Inferior parietal cortex (tissue), 1 donor: ENCODE data around the gene HOGA1.
"Not testable (repeated sequence)": the region's sequence is repeated elsewhere in the genome, so short reads cannot be mapped to it uniquely, and the experiment has no call there.

Source experiments
- DNase-seq: peaks from one replicate; pipeline ENCODE4 v3.0.0-alpha.2; 2016; ENCODE audit errors: extremely low spot score

Gene HOGA1

DNA sequence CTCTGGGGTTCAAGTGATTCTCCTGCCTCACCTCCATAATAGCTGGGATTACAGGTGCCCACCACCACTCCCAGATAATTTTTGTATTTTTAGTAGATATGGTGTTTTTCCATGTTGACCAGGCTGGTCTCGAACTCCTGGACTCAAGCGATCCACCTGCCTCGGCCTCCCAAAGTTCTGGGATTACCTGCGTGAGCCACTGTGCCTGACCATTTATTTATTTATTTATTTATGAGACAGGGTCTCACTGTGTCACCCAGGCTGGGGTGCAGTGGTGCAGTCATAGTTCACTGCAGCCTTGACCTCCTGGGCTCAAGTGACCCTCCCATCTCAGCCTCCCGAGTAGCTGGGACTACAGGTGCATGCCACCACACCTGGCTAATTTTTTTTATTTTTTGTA is 29.9 kb upstream of the HOGA1 start:
- not testable (repeated sequence) for DNase-seq

DNA sequence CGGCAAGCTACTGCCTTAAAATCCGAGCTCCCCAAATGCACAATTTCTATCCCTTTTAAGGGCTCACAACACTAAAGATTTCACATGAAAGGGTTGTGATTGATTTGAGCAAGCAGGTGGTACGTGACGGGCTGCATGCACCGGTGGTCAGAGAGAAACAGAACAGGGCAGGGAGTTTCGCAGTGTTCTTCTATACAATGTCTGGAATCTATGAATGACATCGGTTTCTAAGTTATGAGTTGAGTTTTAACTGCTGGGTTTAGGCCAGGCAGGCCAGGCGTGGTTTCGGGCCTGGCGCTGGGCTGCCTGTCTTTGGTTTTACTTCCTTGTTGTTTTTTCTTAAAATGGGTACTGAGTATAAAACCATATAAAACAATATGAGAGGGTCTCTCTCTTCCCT is 28.6 kb upstream of the HOGA1 start:
- not testable (repeated sequence) for DNase-seq

DNA sequence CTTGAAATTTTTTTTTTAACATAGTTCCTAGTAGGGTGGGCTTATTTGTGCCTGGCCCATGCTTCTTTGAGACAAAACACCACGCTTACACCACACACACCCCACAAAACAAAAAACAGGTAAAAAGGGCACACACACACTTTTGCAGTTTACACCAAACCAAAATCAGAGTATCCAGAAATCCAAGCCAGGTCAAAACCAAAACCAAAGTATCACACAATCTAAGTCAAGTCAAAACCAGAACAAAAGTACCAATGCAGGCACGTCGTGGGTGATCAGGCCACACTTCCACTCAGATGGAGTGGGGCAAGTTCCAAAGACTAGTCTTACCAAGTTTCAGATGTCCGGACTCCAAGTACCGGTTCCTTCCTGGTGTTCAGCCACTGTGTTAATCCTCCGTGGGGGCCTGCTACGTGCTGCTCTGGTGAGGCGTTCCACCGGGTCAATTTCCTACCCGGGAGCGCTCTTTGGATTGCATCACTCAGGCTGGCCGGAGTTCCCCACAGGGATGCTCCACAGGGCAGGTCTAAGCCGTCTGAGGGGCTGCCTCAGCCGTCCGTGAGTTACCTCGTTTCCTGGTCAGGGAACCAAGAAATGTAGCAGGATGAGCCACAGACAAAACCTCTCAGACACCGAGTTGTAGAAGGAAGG is 23.3 kb upstream of the HOGA1 start:
- not testable (repeated sequence) for DNase-seq

- DNase-seq: not testable (repeated sequence)
These were observed 22.7 kb upstream of the HOGA1 start for GRCh38 chr10:97561386-97562077.

DNA sequence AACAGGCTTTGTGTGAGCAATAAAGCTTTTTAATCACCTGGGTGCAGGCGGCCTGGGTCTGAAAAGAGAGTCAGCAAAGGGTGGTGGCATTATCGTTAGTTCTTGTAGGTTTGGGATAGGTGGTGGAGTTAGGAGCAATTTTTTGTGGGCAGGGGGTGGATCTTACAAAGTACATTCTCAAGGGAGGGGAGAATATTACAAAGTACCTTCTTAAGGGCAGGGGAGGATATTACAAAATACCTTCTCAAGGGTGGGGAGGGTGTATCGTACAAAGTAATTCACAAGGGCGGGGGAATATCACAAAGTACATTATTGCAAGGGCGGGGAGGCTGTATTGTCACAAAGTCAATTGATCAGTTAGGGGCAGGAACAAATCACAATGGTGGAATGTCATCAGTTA is 21.9 kb upstream of the HOGA1 start:
- DNase-seq: not testable (repeated sequence)

GRCh38 chr10:97563337-97563736 is 20.9 kb upstream of the HOGA1 start:
- no peak for DNase-seq

DNA sequence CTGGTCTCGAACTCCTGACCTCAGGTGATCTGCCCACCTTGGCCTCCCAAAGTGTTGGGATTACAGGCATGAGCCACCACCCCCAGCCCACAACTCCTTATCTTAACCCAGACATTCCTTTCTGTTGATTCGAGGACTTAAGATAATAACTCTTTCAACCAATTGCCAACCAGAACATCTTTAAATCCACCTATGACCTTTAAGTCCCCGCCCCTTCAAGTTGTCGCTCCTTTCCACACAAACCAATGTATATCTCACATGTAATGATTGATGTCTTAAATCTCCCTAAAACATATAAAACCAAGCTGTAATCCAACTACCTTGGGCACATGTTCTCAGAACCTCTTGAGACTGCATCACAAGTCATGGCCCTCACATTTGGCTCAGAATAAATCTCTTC is 19.4 kb upstream of the HOGA1 start:
- DNase-seq: no peak

DNA sequence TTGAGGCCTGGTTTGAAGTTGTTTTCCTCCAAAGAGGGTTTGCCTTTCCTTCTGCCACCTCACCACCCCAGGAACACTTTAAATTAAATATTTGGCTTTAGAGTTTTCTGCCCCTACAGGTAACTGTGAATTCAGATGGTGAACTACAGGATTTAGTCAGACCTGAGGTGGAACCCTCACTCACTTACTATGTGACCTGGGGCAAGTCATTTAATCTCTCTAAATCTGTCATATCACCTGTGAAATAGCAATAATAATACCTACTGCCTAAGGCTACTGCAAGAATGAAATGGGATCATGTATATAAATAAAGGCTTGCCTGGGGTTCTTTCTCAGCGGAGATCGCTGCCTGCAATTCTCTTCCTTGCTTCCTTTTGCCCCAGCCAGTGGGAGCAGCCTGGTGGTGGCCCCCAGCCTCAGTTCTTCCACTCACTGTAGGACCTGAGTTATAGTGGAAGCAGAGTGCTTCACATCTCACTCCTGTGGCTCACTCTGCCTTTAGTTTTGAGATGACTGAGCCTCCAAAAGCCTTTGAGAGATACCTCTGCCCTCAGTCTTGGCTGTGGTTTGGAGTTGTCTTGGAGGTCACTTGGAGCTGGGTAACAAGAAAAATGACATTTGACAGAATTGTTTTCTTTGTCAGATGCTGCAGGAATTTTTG is 17.7 kb upstream of the HOGA1 start:
- no peak for DNase-seq

DNA sequence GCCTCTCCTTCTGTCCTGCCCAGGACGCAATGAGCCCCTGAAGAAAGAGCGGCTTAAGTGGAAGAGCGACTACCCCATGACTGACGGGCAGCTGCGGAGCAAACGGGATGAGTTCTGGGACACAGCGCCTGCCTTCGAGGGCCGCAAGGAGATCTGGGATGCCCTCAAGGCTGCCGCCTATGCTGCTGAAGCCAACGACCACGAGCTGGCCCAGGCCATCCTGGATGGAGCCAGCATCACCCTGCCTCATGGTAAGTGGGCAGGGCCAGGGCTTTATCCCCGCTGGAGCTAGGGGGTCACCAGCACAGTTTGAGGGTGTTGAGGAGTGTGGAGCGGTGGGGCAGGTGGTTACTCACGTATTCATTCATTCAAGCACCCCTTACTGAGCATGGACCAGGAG is 16.3 kb upstream of the HOGA1 start:
- no peak for DNase-seq

DNA sequence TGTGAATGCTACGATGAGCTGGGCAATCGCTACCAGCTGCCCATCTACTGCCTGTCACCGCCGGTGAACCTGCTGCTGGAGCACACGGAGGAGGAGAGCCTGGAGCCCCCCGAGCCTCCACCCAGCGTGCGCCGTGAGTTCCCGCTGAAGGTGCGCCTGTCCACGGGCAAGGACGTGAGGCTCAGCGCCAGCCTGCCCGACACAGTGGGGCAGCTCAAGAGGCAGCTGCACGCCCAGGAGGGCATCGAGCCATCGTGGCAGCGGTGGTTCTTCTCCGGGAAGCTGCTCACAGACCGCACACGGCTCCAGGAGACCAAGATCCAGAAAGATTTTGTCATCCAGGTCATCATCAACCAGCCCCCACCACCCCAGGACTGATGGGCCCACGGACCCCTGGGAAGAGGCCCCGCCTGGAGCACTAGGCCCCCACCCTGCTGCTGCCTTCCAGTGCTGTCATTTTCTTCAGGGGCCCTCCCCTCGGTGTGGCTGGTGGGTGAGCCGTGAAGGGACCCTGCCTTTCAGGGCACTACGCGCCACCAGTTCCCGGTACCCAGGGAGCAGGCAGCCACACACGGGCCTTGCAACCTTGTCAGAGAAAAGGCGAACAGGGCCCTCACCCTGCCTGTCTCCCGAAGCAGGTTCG is 13.9 kb upstream of the HOGA1 start:
- DNase-seq: no peak

DNA sequence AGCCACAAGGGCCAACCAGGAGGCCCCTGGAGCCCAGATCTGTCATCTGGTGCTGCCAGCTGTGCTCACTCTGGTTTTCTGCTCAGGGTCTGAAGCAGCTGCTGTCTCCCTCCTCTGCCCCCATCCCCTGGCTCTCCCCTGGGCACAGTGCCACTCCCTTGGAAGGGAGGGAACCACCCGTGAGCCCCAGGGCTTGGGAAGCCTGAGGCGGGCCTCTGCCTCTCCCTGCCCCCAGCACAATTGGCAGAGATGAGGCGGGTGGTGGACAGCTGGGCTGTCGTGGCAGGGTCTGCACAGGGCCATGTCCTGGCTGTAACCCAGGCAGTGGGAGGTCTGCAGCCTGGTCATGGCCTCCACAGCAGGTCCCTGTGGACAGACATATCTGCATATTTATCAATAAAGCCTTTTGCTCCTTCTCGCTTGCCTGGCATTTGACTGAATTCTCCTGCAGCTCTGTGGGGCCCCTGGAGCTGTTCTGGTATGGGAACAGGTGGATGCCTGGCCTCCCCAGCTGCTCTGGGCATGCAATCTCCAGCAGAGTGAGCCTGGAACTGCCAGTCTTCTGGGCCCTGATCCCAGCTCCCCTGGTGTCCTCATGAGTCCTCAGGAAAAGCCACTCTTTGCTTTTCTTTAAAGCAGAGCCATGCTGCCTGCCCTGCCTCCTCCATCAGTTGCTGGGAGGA is 13.3 kb upstream of the HOGA1 start:
- DNase-seq: no peak

DNA sequence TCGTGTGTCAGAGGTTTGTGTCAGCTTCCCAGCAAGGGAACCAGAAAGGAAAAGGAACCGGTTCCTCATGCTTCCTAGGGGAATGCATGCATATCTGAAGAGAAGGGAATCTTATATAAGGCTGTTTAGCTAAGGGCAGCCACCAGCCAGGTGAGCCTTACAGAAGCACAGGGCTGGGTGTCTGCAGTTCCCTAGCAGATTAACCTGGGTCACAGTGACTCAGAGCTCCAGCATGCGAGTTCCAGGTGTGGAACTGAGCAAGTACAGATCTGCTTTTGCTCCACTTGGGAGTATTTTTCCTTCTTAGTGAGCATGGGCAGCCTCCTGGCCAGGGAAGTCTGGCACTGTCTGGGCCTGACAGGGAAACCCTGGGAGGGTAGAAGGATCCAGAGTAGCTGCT is 12.6 kb upstream of the HOGA1 start:
- DNase-seq: no peak

DNA sequence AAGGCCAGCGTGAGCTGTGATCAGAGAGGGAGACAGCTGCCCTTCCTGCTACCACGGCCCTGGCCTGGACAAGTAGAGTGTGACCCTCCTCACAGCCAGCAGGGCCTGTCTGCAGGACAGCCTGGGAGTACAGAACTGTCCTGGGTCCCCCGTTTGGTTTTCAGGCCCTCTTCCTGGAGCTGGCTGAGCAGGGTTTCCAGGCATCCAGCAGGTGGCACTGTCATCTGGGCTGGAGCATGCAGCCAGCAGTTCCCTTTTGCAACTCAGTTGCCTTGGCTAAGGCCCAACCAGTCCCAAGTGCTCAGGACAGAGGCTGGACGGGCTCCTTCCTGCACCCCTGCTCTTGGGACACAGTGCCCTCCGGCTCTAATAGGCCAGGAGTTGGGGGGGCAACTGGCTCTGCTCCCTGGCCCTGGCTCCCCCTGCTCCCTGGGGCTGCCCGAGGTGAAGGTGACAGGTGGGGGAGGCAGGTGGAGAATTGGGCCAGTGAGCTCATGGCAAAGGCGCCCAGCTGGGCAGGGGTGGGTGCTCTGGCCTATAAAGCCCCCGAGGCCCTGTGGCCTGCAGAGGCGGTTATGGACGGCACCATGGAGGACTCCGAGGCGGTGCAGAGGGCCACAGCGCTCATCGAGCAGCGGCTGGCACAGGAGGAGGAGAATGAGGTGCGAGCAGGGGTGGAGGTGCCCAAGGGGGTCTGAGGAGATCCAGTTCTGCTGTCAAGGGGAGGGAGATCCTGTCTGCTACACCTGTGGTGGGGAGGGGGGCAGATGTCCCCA is 11.8 kb upstream of the HOGA1 start, which contains the start of gene ANKRD2:
ANKRD2 (plus strand) TSS at position 566 of the 776 bp plus-strand sequence; CDS start at position 576, 10 bp downstream.
- DNase-seq: peak; percentile 77

DNA sequence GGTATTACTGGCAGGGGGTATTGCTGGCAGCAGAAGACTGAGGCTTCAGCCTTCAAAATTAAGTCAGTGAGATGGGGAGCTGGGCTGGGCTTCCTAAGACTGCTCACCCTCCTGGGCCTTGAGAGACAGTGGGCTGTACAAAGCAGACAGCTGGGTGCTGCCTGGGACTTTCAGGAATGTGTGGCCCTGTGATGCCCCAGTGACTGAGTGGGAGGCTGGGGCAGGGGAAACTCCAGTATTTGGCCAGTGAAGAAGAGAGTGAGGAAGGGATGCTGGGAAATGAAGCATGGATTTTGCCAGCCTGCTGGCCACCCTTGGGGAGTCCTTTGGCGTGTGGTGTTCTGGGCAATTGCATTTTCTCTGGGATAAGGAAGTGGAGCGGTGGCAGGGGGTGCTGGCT is 11.2 kb upstream of the HOGA1 start:
- DNase-seq: no peak

DNA sequence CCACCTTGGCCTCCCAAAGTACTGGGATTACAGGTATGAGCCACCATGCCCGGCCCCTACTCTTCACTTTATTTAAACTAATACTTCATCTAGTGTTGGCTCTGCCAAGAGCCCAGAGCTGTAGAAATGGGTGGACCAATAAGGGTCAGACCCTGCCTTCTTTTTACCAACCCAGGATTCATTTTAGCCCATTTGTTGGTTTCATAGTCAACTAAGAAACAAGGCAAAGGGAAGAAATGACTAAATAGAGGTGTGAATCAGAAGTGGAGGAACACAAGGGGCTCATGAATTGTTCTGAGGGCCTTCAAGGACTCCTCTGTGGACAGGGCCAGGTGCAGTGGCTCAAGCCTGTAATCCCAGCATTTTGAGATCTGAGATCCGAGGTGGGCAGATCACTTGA is 10.5 kb upstream of the HOGA1 start:
- no peak for DNase-seq

DNA sequence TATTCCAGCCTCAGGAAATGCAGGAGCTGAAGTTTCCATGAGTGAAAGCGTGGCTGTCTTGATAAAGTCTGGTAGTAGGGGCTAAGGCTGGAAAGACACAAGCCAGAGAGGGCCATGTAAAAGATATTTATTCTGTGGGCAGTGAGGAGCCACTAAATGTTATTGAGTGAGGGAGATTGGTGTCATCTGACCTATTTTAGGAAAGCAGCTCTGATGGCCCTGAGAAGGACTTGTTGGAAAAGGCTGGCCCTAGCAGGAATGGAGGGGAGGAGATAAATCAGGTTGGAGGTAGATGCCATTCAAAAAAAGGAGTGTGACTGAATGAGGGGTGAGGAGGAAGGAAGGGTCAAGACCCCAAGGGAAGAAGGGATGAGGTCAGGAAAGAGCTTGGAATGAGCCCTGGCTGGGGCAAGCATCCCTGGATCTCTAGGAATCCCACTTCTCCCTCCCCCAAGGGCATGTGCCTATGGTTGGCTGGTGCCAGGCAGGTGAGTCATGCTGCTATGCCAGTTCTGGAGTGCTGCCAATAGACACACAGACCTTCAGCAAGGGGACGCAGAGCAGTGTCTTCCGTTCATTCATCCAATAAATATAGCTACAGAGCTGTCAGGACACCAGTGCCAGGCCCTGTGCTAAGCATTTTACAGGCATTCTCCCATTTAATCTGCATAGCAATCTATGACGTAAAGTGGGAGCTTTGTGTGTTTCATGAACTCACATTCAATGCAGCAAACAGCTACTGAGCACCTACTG is 9.6 kb upstream of the HOGA1 start:
- no peak for DNase-seq

DNA sequence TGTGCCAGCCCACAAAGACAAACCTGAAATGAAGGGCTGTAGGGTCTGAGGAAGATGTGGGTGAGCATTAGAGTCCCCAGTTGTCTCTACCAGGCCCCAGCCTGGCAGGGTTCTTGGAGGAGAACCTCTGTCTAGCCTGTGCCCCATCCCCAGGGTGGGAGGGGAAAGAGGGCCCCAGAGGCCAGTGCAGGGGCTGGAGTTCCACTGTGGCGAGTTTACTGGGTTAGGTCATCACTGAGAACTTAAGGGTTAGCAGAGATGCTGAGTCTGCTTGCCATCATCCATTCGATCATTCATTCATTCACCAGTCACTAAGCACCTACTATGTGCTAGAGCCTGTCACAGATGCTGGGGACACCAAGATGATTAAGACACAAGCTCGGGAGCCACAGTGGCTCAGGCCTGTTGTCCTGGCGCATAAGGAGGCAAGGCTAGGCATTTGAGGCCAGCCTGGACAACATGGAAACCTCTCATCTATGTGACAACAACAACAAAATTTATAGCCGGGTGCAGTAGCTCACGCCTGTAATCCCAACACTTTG is 9.0 kb upstream of the HOGA1 start:
- no peak for DNase-seq

GRCh38 chr10:97576487-97576886 is 7.7 kb upstream of the HOGA1 start:
- not testable (repeated sequence) for DNase-seq

DNA sequence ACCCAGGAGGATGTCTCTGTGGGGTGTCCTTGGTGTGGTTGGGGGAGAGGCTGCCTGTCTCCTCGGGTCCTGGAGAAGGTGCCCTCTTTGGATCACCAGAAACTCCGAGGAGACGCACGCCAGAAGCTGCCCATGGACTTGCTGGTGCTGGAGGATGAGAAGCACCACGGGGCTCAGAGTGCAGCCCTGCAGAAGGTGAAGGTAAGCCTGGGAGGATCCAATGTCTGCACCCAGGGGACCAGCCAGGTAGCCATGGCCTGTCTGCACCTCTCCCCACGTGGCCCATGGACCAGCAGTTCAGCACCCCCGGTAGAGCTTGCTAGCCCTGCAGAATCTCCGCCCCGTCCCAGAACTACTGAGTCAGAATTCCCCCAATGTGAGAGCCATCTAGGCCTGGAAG is 6.5 kb upstream of the HOGA1 start:
- DNase-seq: no peak
